ENCODE data around the gene TPR.

The TPR gene

DNA sequence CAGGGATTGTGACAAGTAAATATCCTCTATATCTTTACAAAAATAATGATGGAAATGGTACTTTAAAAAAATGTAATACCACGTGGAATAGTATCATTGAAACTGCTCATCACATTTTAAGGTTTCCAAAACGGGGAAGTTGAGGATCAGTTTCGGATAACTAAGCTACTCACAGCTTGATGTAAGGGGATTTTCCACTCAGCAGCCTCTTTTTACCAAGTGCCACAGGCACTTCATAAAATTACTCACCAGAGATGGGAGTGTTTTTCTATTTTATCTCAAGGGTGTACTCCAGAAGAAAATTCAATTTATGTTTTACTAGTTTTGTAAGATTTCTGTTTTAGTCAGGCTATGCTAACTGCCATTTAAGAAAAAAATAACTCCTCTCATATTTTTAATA, 91.7 kb downstream of the TPR start:
- DNase-seq, result no peak

DNA sequence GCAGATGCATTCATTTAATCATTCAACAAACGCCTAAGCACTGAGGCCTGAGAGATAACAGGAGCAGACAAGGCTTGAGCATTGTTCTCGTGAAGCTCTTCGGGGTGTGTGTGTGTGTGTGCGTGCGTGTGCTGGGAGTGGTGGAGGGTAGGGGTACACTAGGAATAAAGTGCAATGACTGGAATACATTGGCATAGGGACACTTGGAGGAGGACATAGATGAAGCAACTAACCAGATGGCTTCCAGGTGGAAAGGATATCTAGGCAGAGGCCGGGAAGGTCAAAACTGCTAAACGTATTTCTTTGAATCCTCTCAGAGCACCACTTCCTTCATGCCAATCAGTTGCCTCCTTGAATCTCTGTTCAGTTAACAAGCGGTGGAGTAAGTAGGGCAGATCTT, 92.6 kb downstream of the TPR start:
- DNase-seq, result no peak

DNA sequence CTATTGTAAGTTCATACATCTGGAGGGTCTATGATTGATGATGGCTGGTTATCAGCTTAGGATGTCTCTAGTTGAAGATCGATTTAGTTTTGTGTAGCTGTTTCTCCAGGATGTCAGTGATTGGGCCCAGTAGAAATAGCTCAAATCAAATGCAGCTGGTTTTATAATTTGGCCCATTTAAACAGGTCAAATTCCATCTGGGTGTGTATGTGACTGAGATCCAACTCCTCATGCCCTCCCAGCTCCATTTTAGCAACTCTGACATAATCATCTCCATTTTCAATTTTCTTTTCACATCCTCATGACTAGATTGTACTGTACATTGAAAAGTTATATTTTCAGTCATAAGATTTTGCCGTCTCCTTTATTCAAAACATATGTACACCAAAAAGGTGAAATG, 99.2 kb downstream of the TPR start:
- DNase-seq, result no peak

- DNase-seq, result no peak
Observed at GRCh38 chr1:186272486-186272885, 102.6 kb downstream of the TPR start.

DNA sequence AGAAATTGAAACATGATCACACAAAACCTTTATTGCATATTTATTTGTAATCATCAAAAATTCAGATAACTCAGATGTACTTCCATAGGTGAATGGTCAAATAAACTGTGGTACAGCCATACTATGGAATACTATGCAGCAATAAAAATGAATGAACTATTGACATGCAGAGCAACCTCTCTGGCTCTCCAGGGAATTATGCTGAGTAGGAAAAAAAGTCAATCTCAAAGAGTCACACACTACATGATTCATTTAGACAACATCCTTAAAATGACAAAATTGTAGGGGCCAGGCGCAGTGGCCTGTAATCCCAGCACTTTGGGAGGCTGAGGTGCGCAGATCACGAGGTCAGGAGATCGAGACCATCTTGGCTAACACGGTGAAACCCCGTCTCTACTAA, 104.0 kb downstream of the TPR start:
- no peak for DNase-seq

Data from GOT3 (cell line).